OCI-LY7 (cell line): ENCODE data around the gene VPS13D.

Source experiments
- EZH2phosphoT487 ChIP-seq: fragments of 200-600 bp; sonication (generic); IDR thresholded peaks from 2 replicates; pipeline ENCODE4 v1.6.1; 2018; ENCODE audit warnings: low read depth, borderline replicate concordance, mild to moderate bottlenecking, mixed run types, antibody characterized with exemption, low read length, moderate library complexity, mixed read lengths
- TF ChIP-seq, protein P1 (sequence below): fragments of 200-600 bp; sonication (generic); conservative IDR thresholded peaks from 2 replicates; pipeline ENCODE4 v1.5.1; 2014; ENCODE audit warnings: mild to moderate bottlenecking, antibody characterized with exemption, low read length, moderate library complexity, mixed read lengths

DNA sequence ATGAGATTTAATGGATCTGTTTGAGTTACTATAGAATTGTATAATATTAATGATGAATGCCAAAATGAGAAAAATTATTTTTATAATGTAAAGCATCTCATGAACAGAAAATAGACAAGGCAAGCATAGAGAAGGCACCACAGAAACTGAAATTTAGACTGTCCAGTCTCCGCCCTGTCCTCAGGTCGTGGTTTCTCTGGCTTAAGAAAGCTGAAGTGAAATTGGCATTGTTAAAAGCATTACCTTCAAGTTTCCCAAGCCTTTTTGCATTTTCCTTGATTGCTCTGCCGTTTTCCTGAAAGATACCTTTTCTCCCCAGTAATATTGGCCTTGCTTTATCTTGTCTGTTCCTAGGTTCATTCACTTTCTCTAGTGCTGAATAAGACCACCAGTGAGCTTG is 58.0 kb downstream of the VPS13D start:
- TF ChIP-seq EZH2phosphoT487 = no peak
- TF ChIP-seq, protein P1, sequence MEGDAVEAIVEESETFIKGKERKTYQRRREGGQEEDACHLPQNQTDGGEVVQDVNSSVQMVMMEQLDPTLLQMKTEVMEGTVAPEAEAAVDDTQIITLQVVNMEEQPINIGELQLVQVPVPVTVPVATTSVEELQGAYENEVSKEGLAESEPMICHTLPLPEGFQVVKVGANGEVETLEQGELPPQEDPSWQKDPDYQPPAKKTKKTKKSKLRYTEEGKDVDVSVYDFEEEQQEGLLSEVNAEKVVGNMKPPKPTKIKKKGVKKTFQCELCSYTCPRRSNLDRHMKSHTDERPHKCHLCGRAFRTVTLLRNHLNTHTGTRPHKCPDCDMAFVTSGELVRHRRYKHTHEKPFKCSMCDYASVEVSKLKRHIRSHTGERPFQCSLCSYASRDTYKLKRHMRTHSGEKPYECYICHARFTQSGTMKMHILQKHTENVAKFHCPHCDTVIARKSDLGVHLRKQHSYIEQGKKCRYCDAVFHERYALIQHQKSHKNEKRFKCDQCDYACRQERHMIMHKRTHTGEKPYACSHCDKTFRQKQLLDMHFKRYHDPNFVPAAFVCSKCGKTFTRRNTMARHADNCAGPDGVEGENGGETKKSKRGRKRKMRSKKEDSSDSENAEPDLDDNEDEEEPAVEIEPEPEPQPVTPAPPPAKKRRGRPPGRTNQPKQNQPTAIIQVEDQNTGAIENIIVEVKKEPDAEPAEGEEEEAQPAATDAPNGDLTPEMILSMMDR = no peak
